Progenitor cell of endocrine pancreas (in vitro differentiated cells): ENCODE results near the gene HYAL1. TPM values are rescaled to one million over a fixed set of nuclear protein-coding genes. Genes with fewer than 3 reads are reported as not detected.
"Not testable (repeated sequence)": the region's sequence is repeated elsewhere in the genome, so short reads cannot be mapped to it uniquely, and the experiment has no call there.

ENCODE experiments used
- DNase-seq: peaks from one replicate; pipeline ENCODE4 v3.0.0; 2021; ENCODE audit warnings: low spot score; ENCODE audit not compliant: unreplicated experiment
- H3K27ac Mint-ChIP-seq: 2 replicates; pipeline ENCODE4 v1.8.0; 2021; ENCODE audit warnings: mild to moderate bottlenecking, moderate library complexity, mixed read lengths
- H3K27me3 Mint-ChIP-seq: 2 replicates; pipeline ENCODE4 v1.8.0; 2021; ENCODE audit warnings: mixed read lengths
- H3K36me3 Mint-ChIP-seq: 2 replicates; pipeline ENCODE4 v1.8.0; 2022; ENCODE audit warnings: mixed read lengths; ENCODE audit not compliant: insufficient read depth
- H3K4me1 Mint-ChIP-seq: 2 replicates; pipeline ENCODE4 v1.8.0; 2021; ENCODE audit warnings: low read depth, mixed read lengths
- H3K4me3 Mint-ChIP-seq: 2 replicates; pipeline ENCODE4 v1.8.0; 2021; ENCODE audit warnings: low read depth, mild to moderate bottlenecking, moderate library complexity, mixed read lengths
- H3K9me3 Mint-ChIP-seq: 2 replicates; pipeline ENCODE4 v1.8.0; 2021; ENCODE audit warnings: low read depth, mixed read lengths
- total RNA-seq: library from RNA; stranded (reverse); gene quantifications from 2 replicates; pipeline ENCODE4 v1.2.1, GENCODE V29; 2021
- TF ChIP-seq, protein P1 (sequence below): fragments of 200-600 bp; sonication (generic); IDR thresholded peaks from one replicate; pipeline ENCODE4 v1.5.0; 2021; ENCODE audit warnings: antibody characterized with exemption, mild to moderate bottlenecking; ENCODE audit not compliant: unreplicated experiment

HYAL1 gene
- total RNA-seq, 1 donor from 2014 or later = 3.1 TPM

GRCh38 chr3:50314816-50315215 is 11.4 kb upstream of the HYAL1 start:
- H3K9me3 Mint-ChIP-seq = peaks cover 2% of the 10 kb centered on the region
- TF ChIP-seq, protein P1, sequence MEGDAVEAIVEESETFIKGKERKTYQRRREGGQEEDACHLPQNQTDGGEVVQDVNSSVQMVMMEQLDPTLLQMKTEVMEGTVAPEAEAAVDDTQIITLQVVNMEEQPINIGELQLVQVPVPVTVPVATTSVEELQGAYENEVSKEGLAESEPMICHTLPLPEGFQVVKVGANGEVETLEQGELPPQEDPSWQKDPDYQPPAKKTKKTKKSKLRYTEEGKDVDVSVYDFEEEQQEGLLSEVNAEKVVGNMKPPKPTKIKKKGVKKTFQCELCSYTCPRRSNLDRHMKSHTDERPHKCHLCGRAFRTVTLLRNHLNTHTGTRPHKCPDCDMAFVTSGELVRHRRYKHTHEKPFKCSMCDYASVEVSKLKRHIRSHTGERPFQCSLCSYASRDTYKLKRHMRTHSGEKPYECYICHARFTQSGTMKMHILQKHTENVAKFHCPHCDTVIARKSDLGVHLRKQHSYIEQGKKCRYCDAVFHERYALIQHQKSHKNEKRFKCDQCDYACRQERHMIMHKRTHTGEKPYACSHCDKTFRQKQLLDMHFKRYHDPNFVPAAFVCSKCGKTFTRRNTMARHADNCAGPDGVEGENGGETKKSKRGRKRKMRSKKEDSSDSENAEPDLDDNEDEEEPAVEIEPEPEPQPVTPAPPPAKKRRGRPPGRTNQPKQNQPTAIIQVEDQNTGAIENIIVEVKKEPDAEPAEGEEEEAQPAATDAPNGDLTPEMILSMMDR = no peak
- H3K4me3 Mint-ChIP-seq = no peak overlapping the region
- no peak for DNase-seq
- H3K27me3 Mint-ChIP-seq = no peaks in the 10 kb centered on the region
- H3K27ac Mint-ChIP-seq = no peak overlapping the region
- peaks cover 22% of the 10 kb centered on the region for H3K4me1 Mint-ChIP-seq
- peaks cover 35% of the 10 kb centered on the region for H3K36me3 Mint-ChIP-seq

DNA sequence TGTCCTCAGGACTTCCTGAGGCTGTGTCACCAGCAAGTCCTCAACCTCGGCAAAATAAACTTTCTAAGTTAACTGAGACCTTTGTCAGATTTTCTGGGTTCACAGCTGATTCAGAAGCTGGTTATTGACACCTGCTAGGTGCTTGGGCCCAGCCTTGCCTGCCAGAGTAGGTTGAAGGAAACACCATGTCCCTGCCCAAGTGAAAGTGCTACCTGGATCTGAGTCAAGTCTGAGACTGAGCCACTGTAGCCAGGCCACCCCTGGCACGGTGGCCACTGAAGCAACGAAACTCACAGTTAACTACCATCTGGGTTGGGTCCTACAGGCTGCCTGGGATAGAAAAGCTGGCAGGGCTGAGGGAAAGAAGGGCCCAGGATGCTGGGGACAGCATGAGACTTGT is 11.0 kb upstream of the HYAL1 start:
- peaks cover 17% of the 10 kb centered on the region for H3K4me1 Mint-ChIP-seq
- no peak overlapping the region for H3K4me3 Mint-ChIP-seq
- no peaks in the 10 kb centered on the region for H3K27me3 Mint-ChIP-seq
- DNase-seq = no peak
- peaks cover 4% of the 10 kb centered on the region for H3K9me3 Mint-ChIP-seq
- peaks cover 39% of the 10 kb centered on the region for H3K36me3 Mint-ChIP-seq
- peak overlapping the region; percentile 12 for H3K27ac Mint-ChIP-seq
- TF ChIP-seq, protein P1 = no peak

DNA sequence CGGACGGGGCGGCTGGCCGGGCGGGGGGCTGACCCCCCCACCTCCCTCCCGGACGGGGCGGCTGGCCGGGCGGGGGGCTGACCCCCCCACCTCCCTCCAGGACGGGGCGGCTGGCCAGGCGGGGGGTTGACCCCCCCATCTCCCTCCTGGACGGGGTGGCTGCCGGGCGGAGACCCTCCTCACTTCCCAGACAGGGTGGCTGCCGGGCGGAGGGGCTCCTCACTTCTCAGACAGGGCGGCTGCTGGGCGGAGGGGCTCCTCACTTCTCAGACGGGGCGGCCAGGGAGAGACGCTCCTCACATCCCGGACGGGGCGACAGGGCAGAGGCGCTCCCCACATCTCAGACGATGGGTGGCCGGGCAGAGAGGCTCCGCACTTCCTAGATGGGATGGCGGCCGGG is 8.7 kb upstream of the HYAL1 start:
- not testable (repeated sequence) for H3K27ac Mint-ChIP-seq, H3K4me1 Mint-ChIP-seq, H3K9me3 Mint-ChIP-seq, H3K27me3 Mint-ChIP-seq, DNase-seq, H3K4me3 Mint-ChIP-seq
- H3K36me3 Mint-ChIP-seq = peaks cover 38% of the 10 kb centered on the region

DNA sequence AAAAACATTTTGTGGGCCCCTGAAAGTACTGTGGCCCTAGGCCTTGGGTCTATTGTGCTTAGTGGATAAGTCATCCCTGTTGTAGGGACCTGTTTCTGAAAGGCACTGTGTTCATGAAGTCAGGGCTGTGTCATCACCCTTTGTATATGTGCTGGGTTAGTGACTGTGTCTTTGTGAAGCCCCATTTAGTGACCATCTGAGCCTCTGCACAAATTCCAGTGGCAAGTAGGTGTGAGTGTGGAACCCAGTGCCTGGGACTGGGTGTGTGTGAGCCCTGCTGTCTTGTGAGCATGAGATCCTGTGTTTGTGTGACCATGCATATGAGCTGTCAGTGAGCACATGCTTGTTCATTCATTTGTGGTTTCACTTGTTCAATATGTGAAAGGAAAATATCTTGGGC is 1.2 kb upstream of the HYAL1 start:
- Mint-ChIP-seq H3K9me3 (no peaks in the 10 kb centered on the region), H3K4me3 (no peak overlapping the region), H3K27ac (peak overlapping the region; percentile 49), H3K4me1 (peaks cover 14% of the 10 kb centered on the region), H3K36me3 (peaks cover 11% of the 10 kb centered on the region), H3K27me3 (no peaks in the 10 kb centered on the region)
- TF ChIP-seq, protein P1 = no peak
- no peak for DNase-seq

DNA sequence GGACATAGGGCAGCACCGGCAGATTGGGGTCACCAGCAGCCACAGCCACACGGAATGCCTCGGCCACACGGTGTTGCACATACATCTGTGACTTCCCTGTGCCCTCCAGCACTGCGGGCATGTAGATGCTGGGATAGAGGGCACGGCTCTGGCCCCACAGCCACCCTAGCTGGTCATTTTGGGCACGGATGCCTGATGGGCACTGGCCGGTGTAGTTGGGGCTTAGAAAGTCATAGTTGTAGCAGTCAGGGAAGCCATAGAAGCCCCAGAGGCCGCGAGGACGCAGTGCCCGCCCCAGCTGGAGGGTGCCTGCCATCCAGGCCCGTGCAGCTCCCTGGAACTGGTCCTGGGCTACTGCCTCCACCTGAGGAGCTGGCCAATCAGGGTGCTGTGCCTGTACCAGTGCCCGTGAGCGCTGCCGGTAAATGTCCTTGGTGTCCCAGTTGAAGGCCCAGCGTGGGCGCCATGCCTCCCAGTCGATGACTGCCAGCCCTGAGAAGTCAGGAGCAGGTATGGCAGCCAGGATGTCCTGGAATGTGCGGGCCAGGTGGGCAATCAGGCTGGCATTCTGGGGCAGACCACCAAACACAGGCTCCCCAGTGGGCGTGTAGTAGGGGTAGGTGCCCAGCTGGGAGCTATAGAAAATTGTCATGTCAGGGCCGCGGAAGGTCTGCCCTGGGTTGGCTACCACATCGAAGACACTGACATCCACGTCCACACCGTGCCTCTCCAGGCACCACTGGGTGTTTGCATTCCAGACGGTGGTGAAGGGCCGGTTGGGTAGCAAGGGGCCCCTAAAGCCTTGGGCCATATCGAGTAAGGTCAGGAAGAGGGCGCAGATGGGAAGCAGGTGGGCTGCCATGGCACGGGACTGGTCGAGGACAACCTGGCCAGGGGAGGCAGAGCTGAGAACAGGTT is 1.0 kb downstream of the HYAL1 start:
- DNase-seq = no peak
- peak overlapping the region; percentile 46 for H3K27ac Mint-ChIP-seq
- TF ChIP-seq, protein P1 = no peak
- no peaks in the 10 kb centered on the region for H3K9me3 Mint-ChIP-seq
- H3K4me3 Mint-ChIP-seq = no peak overlapping the region
- H3K36me3 Mint-ChIP-seq = no peaks in the 10 kb centered on the region
- H3K4me1 Mint-ChIP-seq = peaks cover 17% of the 10 kb centered on the region
- no peaks in the 10 kb centered on the region for H3K27me3 Mint-ChIP-seq

GRCh38 chr3:50300681-50301254 is 2.6 kb downstream of the HYAL1 start:
- H3K4me3 Mint-ChIP-seq = no peak overlapping the region
- no peak overlapping the region for H3K27ac Mint-ChIP-seq
- DNase-seq = no peak

More at GRCh38 chr3:50300681-50301254, 2.6 kb downstream of the HYAL1 start:
- Mint-ChIP-seq H3K36me3 (no peaks in the 10 kb centered on the region), H3K4me1 (peaks cover 17% of the 10 kb centered on the region), H3K27me3 (no peaks in the 10 kb centered on the region), H3K9me3 (no peaks in the 10 kb centered on the region)
- TF ChIP-seq, protein P1 = no peak
